HG03159 (cell line): ENCODE measurements around the gene MYCT1.
A peak's percentile ranks its signal among the peaks of the same experiment; 100 is the strongest.
"Not testable (repeated sequence)": the region's sequence is repeated elsewhere in the genome, so short reads cannot be mapped to it uniquely, and the experiment has no call there.

Experiments used
- ATAC-seq: cut with Tn5 transposase; IDR thresholded peaks from one replicate; pipeline ENCODE4 v1.9.1; 2021; ENCODE audit warnings: mild to moderate bottlenecking, moderate library complexity; ENCODE audit not compliant: unreplicated experiment

Gene MYCT1, protein sequence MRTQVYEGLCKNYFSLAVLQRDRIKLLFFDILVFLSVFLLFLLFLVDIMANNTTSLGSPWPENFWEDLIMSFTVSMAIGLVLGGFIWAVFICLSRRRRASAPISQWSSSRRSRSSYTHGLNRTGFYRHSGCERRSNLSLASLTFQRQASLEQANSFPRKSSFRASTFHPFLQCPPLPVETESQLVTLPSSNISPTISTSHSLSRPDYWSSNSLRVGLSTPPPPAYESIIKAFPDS

DNA sequence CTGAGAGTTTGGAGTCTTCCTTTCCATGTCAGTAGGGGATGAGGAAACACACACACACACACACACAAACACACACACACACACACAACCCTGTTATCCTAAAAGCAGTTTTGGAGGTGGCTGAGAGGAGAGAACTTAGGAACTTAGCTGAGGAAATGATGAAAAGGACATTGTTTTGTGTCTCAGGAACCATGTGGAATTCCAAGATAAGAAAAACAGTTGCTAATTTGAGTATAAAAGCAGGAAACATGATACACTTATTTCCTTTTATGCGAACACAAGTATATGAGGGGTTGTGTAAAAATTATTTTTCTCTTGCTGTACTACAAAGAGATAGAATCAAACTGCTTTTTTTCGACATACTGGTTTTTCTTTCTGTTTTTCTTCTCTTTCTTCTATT is at the start of gene MYCT1:
Gene MYCT1, plus strand, starts transcription at position 264 of the 400 bp plus-strand sequence. Its CDS starts 6 bp downstream, at position 270.
- ATAC-seq = no peak

DNA sequence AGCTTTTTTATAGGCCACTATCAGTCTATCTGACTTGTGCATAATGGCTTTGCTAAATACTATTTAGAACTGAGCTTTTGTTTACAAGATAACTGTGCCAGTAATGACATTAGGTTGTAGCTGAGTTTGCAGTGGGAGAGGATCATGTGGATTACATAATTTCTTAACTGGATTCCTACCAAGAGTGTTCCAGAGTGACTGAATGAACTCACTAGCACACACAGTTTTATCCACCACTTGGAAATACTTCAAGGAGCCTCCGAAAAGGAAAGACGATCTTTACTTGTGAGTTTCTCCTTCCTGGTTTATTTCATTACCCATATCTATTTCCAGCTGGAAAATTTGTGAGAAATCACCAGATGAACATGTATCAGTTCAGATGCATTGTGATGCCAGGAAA is 49.6 kb upstream of the MYCT1 start:
- no peak for ATAC-seq

DNA sequence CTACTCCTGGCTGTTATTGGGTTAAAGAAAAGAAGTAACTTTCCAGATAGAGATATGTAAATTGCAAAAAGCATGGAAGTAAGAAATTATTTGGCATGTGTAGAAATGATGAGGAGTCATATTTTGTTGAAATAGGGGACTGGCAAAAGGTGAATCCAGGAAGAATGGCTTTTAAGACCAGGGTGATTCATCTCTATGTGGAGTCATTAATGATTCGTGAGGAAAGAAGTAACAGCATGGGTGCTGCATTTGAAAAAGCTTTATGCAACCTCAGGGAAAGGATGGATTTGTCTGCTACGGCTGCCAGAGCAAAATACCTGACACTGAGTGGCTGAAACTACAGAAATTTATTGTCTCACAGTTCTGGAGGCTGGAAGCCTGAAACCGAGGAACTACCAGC is 45.7 kb upstream of the MYCT1 start:
- ATAC-seq = no peak

DNA sequence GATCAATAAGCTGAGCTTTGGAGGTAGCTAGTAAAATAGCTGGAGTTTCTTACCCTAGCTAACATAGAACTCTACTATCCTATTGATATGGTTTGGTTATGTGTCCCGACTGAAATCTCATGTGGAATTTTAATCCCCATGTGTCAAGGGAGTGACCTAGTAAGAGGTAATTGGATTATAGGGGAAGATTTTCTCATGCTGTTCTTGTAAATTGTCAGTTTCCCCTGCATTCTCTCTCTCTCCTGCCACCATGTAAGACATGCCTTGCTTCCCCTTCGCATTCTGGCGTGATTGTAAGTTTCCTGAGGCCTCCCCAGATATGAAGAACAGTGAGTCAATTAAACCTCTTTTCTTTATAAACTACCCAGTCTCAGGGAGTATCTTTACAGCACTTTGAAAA is 35.9 kb upstream of the MYCT1 start:
- ATAC-seq = no peak

DNA sequence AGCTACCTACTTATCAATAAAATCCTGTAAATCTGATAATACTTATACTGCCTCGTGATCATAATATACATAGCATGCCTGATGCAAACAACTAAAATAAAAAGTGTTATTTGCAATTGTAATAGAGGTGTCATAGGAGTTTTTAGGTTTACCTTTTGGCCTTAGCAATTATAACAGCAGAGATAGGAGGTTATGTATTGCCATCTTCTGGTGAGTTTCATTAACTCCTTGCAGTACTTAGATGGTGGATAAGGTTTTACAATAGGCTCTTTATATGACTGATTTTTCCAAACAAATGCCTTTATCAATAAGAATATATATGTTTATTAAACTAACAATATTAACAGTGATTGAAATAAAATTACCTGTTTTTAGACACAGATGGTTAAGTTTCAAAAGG is 27.8 kb upstream of the MYCT1 start:
- peak; percentile 72 for ATAC-seq

DNA sequence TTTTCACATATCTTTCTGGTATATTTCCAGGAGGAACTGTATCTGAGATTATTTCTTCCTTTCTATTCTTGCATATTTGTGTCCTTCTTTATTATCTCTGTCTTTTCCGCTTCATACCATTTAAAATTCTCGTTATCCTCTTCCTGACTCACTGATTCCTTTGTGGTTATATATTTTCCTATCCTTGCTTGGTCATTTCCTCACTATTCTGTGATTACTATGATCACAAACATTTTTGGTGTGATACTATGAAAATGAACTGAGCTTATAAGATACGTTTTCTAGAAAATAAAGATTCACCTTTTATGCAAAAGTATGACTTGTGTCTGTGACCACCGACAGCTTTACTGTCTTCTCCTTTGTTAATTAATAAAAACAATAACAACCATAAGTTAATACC is 26.5 kb upstream of the MYCT1 start:
- no peak for ATAC-seq

DNA sequence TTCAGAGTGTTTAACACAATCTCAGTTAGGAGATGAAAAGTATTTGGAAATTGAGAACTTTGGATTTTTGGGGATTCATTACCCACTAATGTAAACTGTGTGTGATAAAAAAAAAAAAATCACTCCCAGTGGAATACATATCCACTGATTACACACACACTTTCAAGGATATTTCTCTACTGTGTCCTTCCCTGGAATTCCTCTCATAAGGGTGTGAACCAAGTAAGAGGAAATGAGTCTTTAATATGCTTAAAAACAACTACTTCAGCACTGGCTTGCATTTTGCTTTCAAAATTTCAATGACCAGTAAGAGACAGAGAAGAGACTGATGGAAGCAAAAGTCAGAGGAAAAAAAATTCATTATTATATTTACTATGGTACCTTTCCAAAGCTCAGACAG is 24.5 kb upstream of the MYCT1 start:
- ATAC-seq = no peak

DNA sequence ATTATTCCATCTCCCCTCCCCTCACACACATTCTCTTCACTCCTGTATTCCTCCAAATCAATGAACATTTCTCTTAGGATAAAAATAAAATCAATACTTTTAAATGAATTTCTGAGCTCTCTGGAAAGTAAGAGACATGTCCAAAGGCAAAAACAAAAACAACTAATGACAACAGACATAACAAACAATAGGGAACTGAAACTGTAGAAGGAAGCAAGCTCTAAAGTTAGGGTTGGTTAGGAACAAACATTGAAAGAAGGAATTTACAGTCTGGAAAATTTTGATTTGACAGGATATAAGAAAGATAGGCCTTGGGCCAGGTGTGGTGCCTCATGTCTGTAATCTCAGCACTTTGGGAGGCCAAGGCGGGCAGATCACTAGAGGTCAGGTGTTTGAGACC is 17.5 kb upstream of the MYCT1 start:
- no peak for ATAC-seq

DNA sequence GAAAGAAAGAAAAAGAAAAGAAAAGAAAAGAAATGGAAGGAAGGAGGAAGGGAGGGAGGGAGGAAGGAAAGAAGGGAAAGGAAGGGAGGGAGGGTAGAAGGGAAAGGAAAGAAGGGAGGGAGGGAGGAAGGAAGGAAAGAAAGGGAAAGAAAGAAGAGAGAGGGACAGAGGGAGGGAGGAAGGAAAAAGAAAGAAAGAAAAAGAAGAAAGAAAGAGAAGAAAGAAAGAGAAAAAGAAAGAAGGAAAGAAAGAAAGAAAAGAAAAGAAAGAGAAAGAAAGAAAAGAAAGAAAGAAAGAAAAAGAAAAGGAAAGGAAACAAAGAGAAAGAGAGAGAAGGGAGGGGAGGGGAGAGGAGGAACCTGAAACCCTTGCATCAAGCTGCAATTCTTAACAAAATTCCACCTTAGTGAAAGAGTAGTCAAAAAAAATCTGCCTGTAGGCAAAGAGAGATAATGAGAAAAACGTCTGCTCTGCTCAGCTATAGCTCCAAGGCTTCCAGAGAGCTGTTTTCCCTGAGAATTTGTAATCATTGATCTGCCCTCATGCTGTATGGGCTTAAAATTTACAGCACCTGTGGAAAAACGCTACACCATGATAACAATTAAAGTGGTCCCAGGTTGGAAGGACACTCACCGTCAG is 16.7 kb upstream of the MYCT1 start:
- no peak for ATAC-seq

DNA sequence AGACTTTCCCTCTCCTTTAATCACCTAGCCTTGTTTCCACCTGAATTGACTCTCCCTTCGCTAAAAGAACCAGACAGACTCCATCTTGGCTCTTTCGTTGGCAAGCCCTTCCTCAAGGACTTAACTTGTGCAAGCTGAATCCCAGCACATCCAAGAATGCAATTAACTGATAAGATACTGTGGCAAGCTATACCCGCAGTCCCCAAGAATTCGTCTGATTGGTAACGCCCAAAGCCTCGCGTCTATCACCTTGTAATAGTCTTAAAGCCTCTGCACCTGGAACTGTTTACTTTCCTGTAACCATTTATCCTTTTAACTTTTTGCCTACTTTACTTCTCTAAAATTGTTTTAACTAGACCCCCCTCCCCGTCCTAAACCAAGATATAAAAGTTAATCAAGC is 15.6 kb upstream of the MYCT1 start:
- no peak for ATAC-seq

DNA sequence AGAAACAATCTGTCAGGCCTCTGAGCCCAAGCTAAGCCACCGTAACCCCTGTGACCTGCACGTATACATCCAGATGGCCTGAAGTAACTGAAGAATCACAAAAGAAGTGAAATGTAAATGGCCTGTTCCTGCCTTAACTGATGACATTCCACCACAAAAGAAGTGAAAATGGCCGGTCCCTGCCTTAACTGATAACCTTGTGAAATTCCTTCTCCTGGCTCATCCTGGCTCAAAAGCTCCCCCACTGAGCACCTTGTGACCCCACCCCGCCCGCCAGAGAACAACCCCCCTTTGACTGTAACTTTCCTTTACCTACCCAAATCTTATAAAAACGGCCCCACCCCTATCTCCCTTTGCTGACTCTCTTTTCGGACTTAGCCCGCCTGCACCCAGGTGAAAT is 14.8 kb upstream of the MYCT1 start:
- not testable (repeated sequence) for ATAC-seq

DNA sequence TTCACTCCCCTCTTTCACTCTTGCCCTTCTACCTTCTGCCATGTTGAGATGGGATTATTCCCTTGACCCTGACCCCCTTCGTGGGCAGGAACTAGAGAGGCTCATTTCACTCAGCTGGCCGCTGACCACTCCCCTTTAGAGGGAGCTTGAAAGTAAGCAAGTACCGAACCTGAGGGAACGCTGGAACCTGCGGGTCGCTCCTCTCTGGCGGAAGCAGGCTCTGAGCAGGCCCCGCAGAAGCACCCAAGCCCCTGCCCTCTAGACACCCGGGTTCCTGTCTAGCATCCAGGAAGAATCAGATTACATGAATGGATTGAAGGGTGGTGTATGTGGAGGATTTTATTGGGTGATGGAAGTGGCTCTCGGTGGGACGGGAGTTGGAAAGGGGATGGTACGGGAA is 11.9 kb upstream of the MYCT1 start:
- ATAC-seq = no peak

DNA sequence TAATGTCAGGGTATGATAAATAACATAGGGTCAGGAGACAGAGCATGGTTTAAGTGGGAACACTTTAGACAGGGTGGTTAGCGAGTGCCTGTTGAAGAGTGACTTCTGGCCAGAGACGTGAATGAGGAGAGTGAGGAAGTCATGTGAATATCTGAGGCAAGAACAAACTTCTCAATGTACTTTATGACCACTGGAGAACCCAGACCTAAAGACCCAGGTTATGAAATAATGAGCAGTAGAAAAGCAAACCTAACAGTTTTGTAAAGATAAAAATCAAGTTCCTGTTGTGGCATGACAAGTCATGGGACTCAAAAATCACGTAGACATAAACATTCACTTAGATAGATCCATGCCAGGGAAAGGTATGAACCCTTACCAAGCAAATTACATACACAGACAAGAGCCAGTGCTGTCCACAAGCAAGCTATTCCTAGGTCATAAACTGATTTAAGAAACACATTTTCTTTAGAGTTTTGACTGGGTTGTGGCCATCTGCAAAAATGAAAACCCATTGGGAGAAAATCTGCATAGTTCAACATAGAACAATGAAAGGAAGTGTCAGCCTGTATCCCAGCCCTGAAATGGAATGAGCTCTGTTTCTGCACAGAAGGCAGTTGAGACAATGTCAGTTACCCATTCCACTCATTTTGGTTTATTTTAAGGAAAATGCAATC is 2.2 kb upstream of the MYCT1 start:
- ATAC-seq = no peak

DNA sequence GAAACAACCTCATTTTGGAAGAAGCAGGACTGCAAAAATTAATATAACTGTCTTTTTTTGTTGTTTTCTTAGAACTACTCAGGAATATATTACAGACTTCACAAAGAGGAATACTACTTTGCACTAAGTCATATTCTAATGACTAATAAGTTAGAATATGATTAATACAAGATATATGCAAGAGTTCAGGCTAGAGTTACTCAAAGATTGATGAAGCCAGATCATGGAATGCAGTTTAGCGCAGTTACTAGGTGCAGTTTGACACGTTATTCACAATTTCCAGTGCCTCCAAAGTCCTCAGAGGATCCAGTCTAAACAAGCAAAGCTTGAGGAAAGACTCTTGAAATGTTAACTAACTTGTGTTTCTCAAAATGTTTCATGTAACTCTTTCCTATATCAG is 1.2 kb upstream of the MYCT1 start:
- no peak for ATAC-seq

DNA sequence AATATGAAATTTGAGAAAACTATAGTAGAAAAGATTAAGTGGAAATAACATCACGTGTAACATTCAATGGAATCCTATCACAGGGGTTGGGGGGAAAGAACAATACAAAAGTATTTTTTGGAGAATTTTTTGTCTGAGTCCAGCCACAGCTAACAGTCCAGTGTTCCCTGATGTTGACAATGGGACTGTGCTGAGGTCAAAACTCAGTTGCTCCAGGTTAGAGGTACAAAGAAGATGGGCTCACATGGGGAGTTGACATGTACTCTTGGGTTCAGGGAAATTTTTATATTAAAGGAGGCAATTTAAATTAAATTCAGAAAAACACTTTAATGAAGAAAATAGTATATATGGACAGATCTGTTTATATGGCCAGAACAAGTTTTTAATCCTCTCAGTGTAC is 995 bp downstream of the MYCT1 start:
- no peak for ATAC-seq

DNA sequence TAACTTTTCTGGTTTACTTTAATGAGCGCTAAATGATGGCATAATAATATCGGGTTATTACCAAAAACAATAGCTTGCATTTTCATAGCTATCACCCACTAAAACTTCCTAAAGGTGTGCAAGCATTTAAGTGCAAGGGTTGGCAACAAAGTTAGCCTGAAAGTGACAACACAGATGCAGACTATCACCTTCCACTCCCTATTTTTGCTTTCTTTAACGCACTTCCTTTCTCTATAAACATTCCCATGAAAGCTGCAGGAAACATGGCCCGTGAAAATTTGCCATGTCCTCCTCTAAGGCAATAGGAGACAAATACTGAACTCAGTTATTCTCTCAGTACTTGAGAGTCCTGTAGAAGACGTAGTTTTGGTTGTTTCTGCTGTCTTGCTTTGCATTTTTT is 2.7 kb downstream of the MYCT1 start:
- no peak for ATAC-seq

DNA sequence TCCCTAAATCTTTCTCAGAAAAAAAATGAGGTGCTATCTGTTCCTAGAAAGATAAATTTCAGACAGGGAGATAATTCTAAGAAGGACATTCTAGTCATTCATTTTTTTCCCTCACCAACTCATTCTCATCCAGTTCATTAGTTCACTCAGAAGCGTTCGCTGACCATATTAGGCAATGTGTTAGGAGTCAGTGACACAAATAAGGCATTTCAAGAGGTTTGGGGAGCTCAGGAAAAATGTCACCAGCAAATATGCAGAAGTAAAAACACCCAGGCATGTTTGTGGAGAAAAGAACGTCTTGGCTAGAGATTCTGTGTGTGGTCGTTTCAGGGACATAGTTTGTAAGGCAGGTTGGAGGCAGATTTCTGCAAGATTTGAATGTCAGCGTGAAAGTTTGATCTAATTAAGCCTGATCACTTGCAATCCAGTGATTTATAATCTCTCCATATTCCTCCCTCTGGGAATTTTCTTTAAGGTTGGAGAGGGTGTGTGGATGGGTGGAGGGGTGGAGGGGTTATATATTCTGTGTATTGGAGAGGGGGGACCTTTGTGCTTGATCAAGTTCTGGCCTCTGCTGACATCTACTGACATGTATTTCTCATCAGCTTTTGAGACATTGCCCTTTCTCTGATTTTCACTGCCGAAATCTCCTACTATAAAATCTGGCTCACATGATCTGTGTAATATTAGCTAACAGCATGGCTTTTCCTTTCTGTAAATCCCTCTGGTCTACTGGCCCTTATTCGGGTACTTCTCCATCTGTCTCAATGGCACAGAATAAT is 3.6 kb downstream of the MYCT1 start:
- no peak for ATAC-seq

DNA sequence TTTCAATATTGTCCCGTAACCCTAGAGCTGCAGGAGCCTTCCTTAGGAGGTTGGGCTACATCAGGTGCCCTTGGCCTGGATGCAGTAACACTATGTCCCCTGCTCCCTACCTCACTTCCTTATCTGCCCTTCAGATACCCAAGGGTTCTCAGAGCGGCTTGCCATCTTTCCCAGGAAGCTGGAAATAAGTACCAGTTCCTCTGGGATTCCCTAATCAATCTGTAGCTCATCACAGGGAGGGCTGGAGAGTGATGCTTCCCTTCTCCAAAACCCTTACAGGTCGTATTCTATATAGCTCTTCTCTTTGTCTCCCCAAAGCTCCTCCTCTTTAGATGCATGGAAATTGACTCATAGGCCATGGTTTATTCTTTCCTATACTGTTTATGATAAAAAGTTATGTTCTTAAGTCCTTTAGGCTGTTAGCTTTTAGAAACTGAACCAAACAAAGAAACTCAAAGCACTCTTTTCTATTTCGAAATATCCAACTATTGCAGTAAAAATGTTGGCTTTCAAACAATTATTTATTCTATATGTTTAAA is 4.2 kb downstream of the MYCT1 start:
- no peak for ATAC-seq

DNA sequence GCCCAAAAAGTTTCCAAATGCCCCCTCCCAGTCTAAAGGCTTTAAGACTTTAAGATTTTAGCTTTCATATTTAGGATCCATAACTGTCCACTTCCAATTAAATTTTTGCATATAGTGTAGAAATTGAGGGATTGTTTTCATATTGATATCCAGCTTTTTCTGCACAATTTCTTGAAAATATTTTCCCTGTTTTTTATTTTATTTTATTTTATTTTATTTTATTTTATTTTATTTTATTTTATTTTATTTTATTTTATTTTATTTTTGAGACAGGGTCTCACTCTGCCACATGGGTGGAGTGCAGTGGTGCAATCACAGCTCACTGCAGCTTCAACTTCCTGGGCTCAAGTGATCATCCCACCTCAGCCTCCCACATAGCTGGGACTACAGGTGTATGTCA is 6.1 kb downstream of the MYCT1 start:
- ATAC-seq = not testable (repeated sequence)

DNA sequence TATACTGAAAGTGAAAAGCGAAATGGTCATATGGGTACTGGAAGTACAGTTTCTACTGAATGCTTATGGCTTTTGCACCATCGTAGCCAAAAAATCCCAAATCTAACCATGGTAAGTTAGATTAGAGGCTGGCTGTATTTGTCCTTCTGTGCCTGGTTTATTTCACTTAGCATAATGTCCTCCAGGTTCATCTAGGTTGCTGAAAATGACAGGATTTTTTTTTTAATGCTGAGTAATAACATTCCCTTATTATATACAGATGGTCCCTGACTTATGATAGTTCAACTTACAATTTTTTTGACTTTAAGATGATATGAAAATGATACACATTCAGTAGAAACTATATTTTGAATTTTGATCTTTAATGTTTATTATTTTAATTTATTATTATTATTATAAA is 7.6 kb downstream of the MYCT1 start:
- ATAC-seq = no peak

DNA sequence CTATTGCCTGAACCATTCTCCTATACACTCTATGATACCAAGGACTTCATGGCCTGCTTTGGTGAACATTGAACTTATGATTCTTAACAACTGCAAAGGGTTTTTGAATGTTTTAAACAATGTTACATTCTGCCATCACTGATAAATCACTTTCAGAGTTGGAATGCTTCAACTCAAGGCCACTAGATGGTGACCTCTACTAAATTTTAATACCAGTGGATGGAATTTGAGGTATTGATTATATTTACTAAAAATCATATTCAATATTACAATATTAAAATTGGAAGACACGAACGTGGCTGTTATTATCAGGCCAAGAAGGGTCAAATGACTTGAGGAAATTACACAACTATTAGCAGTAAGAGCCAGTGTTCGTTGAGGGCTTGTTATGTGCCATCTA is 18.6 kb downstream of the MYCT1 start:
- no peak for ATAC-seq
